ENCODE measurements around the gene ETDB.
"Not testable (repeated sequence)": the region's sequence is repeated elsewhere in the genome, so short reads cannot be mapped to it uniquely, and the experiment has no call there.

The ETDB gene

GRCh38 chrX:135120056-135120576, at the start of gene ETDB:
Gene ETDB (minus strand): TSS chrX:135120526. CDS start chrX:135119261, 1,265 bp downstream.
- H3K9ac ChIP-seq (ENCODE audit: low read length in 2 of 2); H3K27ac ChIP-seq (ENCODE audit: low read length); H3K4me1 ChIP-seq (ENCODE audit: control insufficient read depth, insufficient read depth, low read length); H3K9me3 ChIP-seq (ENCODE audit: control insufficient read depth in 2 of 2, low read length in 2 of 2); H3K36me3 ChIP-seq (ENCODE audit: control insufficient read depth in 2 of 2, insufficient read depth in 2 of 2, low read length in 2 of 2); H3K27me3 ChIP-seq (ENCODE audit: control insufficient read depth in 1 of 2, insufficient read depth in 2 of 2, low read length in 2 of 2); H3K4me3 ChIP-seq (ENCODE audit: low read length in 2 of 2): not testable (repeated sequence)

- H3K36me3 ChIP-seq (ENCODE audit: control insufficient read depth in 2 of 2, insufficient read depth in 2 of 2, low read length in 2 of 2); H3K27me3 ChIP-seq (ENCODE audit: control insufficient read depth in 1 of 2, insufficient read depth in 2 of 2, low read length in 2 of 2); H3K4me3 ChIP-seq (ENCODE audit: low read length in 2 of 2); H3K9ac ChIP-seq (ENCODE audit: low read length in 2 of 2); H3K27ac ChIP-seq (ENCODE audit: low read length); H3K4me1 ChIP-seq (ENCODE audit: control insufficient read depth, insufficient read depth, low read length); H3K9me3 ChIP-seq (ENCODE audit: control insufficient read depth in 2 of 2, low read length in 2 of 2): not testable (repeated sequence)
Measured at GRCh38 chrX:135169534-135169933, 49.2 kb upstream of the ETDB start.

- Histone ChIP-seq H3K27ac (ENCODE audit: low read length) (no peak overlapping the region), H3K4me1 (ENCODE audit: control insufficient read depth, insufficient read depth, low read length) (no peaks in the 10 kb centered on the region), H3K36me3 (ENCODE audit: control insufficient read depth in 2 of 2, insufficient read depth in 2 of 2, low read length in 2 of 2) (no peaks in the 10 kb centered on the region), H3K9ac (ENCODE audit: low read length in 2 of 2) (no peak overlapping the region), H3K9me3 (ENCODE audit: control insufficient read depth in 2 of 2, low read length in 2 of 2) (no peaks in the 10 kb centered on the region), H3K4me3 (ENCODE audit: low read length in 2 of 2) (no peak overlapping the region), H3K27me3 (ENCODE audit: control insufficient read depth in 1 of 2, insufficient read depth in 2 of 2, low read length in 2 of 2) (peaks cover 0 to 2% of the 10 kb centered on the region in 2 donors)
Measured at GRCh38 chrX:135168486-135168885, 48.2 kb upstream of the ETDB start.

- H3K27ac ChIP-seq (ENCODE audit: low read length); H3K9ac ChIP-seq (ENCODE audit: low read length in 2 of 2); H3K4me1 ChIP-seq (ENCODE audit: control insufficient read depth, insufficient read depth, low read length); H3K4me3 ChIP-seq (ENCODE audit: low read length in 2 of 2); H3K9me3 ChIP-seq (ENCODE audit: control insufficient read depth in 2 of 2, low read length in 2 of 2); H3K27me3 ChIP-seq (ENCODE audit: control insufficient read depth in 1 of 2, insufficient read depth in 2 of 2, low read length in 2 of 2); H3K36me3 ChIP-seq (ENCODE audit: control insufficient read depth in 2 of 2, insufficient read depth in 2 of 2, low read length in 2 of 2): not testable (repeated sequence)
Measured at GRCh38 chrX:135154688-135155087, 34.4 kb upstream of the ETDB start.

- H3K27me3 ChIP-seq (ENCODE audit: control insufficient read depth in 1 of 2, insufficient read depth in 2 of 2, low read length in 2 of 2); H3K9me3 ChIP-seq (ENCODE audit: control insufficient read depth in 2 of 2, low read length in 2 of 2); H3K36me3 ChIP-seq (ENCODE audit: control insufficient read depth in 2 of 2, insufficient read depth in 2 of 2, low read length in 2 of 2); H3K4me1 ChIP-seq (ENCODE audit: control insufficient read depth, insufficient read depth, low read length); H3K9ac ChIP-seq (ENCODE audit: low read length in 2 of 2); H3K4me3 ChIP-seq (ENCODE audit: low read length in 2 of 2); H3K27ac ChIP-seq (ENCODE audit: low read length): not testable (repeated sequence)
Measured at GRCh38 chrX:135126145-135126544, 5.8 kb upstream of the ETDB start.

- not testable (repeated sequence) for H3K36me3 ChIP-seq (ENCODE audit: control insufficient read depth in 2 of 2, insufficient read depth in 2 of 2, low read length in 2 of 2); H3K27ac ChIP-seq (ENCODE audit: low read length); H3K4me3 ChIP-seq (ENCODE audit: low read length in 2 of 2); H3K27me3 ChIP-seq (ENCODE audit: control insufficient read depth in 1 of 2, insufficient read depth in 2 of 2, low read length in 2 of 2); H3K9me3 ChIP-seq (ENCODE audit: control insufficient read depth in 2 of 2, low read length in 2 of 2); H3K4me1 ChIP-seq (ENCODE audit: control insufficient read depth, insufficient read depth, low read length); H3K9ac ChIP-seq (ENCODE audit: low read length in 2 of 2)
Measured at GRCh38 chrX:135116064-135116463, 4.3 kb downstream of the ETDB start.

- no peaks in the 10 kb centered on the region for H3K4me1 ChIP-seq (ENCODE audit: control insufficient read depth, insufficient read depth, low read length)
- H3K4me3 ChIP-seq (ENCODE audit: low read length in 2 of 2): no peak overlapping the region
- peaks cover 0 to 5% of the 10 kb centered on the region in 2 donors for H3K27me3 ChIP-seq (ENCODE audit: control insufficient read depth in 1 of 2, insufficient read depth in 2 of 2, low read length in 2 of 2)
- H3K36me3 ChIP-seq (ENCODE audit: control insufficient read depth in 2 of 2, insufficient read depth in 2 of 2, low read length in 2 of 2): no peaks in the 10 kb centered on the region
- no peaks in the 10 kb centered on the region for H3K9me3 ChIP-seq (ENCODE audit: control insufficient read depth in 2 of 2, low read length in 2 of 2)
- no peak overlapping the region for H3K9ac ChIP-seq (ENCODE audit: low read length in 2 of 2)
- H3K27ac ChIP-seq (ENCODE audit: low read length): no peak overlapping the region
Measured at GRCh38 chrX:135114392-135114791, 5.9 kb downstream of the ETDB start.

GRCh38 chrX:135112743-135113142, 7.6 kb downstream of the ETDB start:
- no peaks in the 10 kb centered on the region for H3K9me3 ChIP-seq (ENCODE audit: control insufficient read depth in 2 of 2, low read length in 2 of 2)
- no peaks in the 10 kb centered on the region for H3K4me1 ChIP-seq (ENCODE audit: control insufficient read depth, insufficient read depth, low read length)

GRCh38 chrX:135112096-135112729, 8.1 kb downstream of the ETDB start:
- Histone ChIP-seq H3K27ac (ENCODE audit: low read length) (no peak overlapping the region), H3K9ac (ENCODE audit: low read length in 2 of 2) (no peak overlapping the region), H3K4me1 (ENCODE audit: control insufficient read depth, insufficient read depth, low read length) (no peaks in the 10 kb centered on the region), H3K9me3 (ENCODE audit: control insufficient read depth in 2 of 2, low read length in 2 of 2) (no peaks in the 10 kb centered on the region), H3K36me3 (ENCODE audit: control insufficient read depth in 2 of 2, insufficient read depth in 2 of 2, low read length in 2 of 2) (no peaks in the 10 kb centered on the region), H3K4me3 (ENCODE audit: low read length in 2 of 2) (no peak overlapping the region), H3K27me3 (ENCODE audit: control insufficient read depth in 1 of 2, insufficient read depth in 2 of 2, low read length in 2 of 2) (peaks cover 0 to 5% of the 10 kb centered on the region in 2 donors)

More at GRCh38 chrX:135112743-135113142, 7.6 kb downstream of the ETDB start:
- no peak overlapping the region for H3K9ac ChIP-seq (ENCODE audit: low read length in 2 of 2)
- H3K36me3 ChIP-seq (ENCODE audit: control insufficient read depth in 2 of 2, insufficient read depth in 2 of 2, low read length in 2 of 2): no peaks in the 10 kb centered on the region
- H3K27me3 ChIP-seq (ENCODE audit: control insufficient read depth in 1 of 2, insufficient read depth in 2 of 2, low read length in 2 of 2): peaks cover 0 to 5% of the 10 kb centered on the region in 2 donors
- no peak overlapping the region for H3K4me3 ChIP-seq (ENCODE audit: low read length in 2 of 2)
- H3K27ac ChIP-seq (ENCODE audit: low read length): no peak overlapping the region

- Histone ChIP-seq H3K4me1 (ENCODE audit: control insufficient read depth, insufficient read depth, low read length) (no peaks in the 10 kb centered on the region), H3K9me3 (ENCODE audit: control insufficient read depth in 2 of 2, low read length in 2 of 2) (peaks cover 0 to 2% of the 10 kb centered on the region in 2 donors), H3K27me3 (ENCODE audit: control insufficient read depth in 1 of 2, insufficient read depth in 2 of 2, low read length in 2 of 2) (peaks cover 0 to 5% of the 10 kb centered on the region in 2 donors), H3K9ac (ENCODE audit: low read length in 2 of 2) (no peak overlapping the region), H3K36me3 (ENCODE audit: control insufficient read depth in 2 of 2, insufficient read depth in 2 of 2, low read length in 2 of 2) (no peaks in the 10 kb centered on the region), H3K27ac (ENCODE audit: low read length) (no peak overlapping the region), H3K4me3 (ENCODE audit: low read length in 2 of 2) (no peak overlapping the region)
Measured at GRCh38 chrX:135109554-135109953, 10.8 kb downstream of the ETDB start.

- Histone ChIP-seq H3K4me1 (ENCODE audit: control insufficient read depth, insufficient read depth, low read length) (peaks cover 7% of the 10 kb centered on the region), H3K36me3 (ENCODE audit: control insufficient read depth in 2 of 2, insufficient read depth in 2 of 2, low read length in 2 of 2) (no peaks in the 10 kb centered on the region), H3K9ac (ENCODE audit: low read length in 2 of 2) (no peak overlapping the region), H3K27me3 (ENCODE audit: control insufficient read depth in 1 of 2, insufficient read depth in 2 of 2, low read length in 2 of 2) (peaks cover 0 to 2% of the 10 kb centered on the region in 2 donors), H3K9me3 (ENCODE audit: control insufficient read depth in 2 of 2, low read length in 2 of 2) (no peaks in the 10 kb centered on the region), H3K27ac (ENCODE audit: low read length) (no peak overlapping the region), H3K4me3 (ENCODE audit: low read length in 2 of 2) (peak overlapping the region in 1 of 2 donors; percentile 76)
Measured at GRCh38 chrX:135099493-135099783, 20.9 kb downstream of the ETDB start.
